Heart left ventricle (tissue), 13 donors: ENCODE measurements around the gene PKP3.

Source experiments
- CTCF ChIP-seq, 12 donors: fragments of 200-600 bp; sonication (generic) in 4 of 12; IDR thresholded peaks; one replicate each; pipeline versions ENCODE4 v1.5.0 to v1.8.0; 2018 to 2022; ENCODE audit warnings: antibody characterized with exemption in 12 of 12, mild to moderate bottlenecking in 5 of 12
- POLR2A ChIP-seq, 2 donors: fragments of 450-650 bp; IDR thresholded peaks; one replicate each; pipeline ENCODE4 v1.6.1; 2017; ENCODE audit warnings: antibody characterized with exemption in 2 of 2, mild to moderate bottlenecking in 2 of 2, moderate library complexity in 2 of 2
- donor health status: ischemic (EF 13 %, LVEDD 7.1; RV severe dilation, severe dysfunction).
- donor health status: DM: no; HTN: yes; CAD: no.
- donor health status: DM: no; HTN: no; CAD: no.
- donor health status: ischemic (EF 25% LVEDD 6.9; RV normal size, moderate dysfunction).
- donor health status: ischemic (EF 25% LVEDD 5.7; RV mildly dilated, moderate dysfunction).
- donor health status: ischemic (EF 35%, LVEDD 5.7; RV mildly dilated, moderate dysfunction).
- donor health status: nonischemic (EF 11% LVEDD 7.7; RV severe dilation, severe dysfunction).
- donor health status: DM: yes; HTN: yes; CAD: no.
- donor health status: PGD.
- donor health status: ischemic (EF 29% LVEDD 5.4; RV normal size, mild dysfunction).
- donor health status: nonischemic (EF 23%, LVEDD 6.1; RV moderate dilation, normal function).

GRCh38 chr11:452203-452744 lies 58.3 kb downstream of the PKP3 start:
- TF ChIP-seq CTCF (IDR thresholded peaks at IDR 0.05) (no peak), POLR2A (IDR thresholded peaks at IDR 0.05) (no peak)
